Liver (tissue), 9 donors: ENCODE data around the gene FUT7. TPM values are rescaled to one million over a fixed set of nuclear protein-coding genes. Genes with fewer than 3 reads are reported as not detected.

Experiments
- DNase-seq: peaks from one replicate; pipeline ENCODE4 v3.0.0-alpha.2; 2017; ENCODE audit warnings: low spot score
- H3K27ac ChIP-seq, 2 donors: one replicate each; pipeline ENCODE4 v1.7.0; 2013; ENCODE audit warnings: inconsistent platforms in 2 of 2, low read length in 2 of 2, control low read depth in 1 of 2, low read depth in 1 of 2, mild to moderate bottlenecking in 1 of 2
- H3K27me3 ChIP-seq, 4 donors: one replicate each; pipeline versions ENCODE4 v1.6.1 to v1.7.0; 2013; ENCODE audit warnings: low read length in 3 of 4, inconsistent platforms in 1 of 4, mild to moderate bottlenecking in 1 of 4, moderate library complexity in 1 of 4; ENCODE audit not compliant: control insufficient read depth in 4 of 4, insufficient read depth in 4 of 4
- H3K36me3 ChIP-seq, 4 donors: one replicate each; pipeline versions ENCODE4 v1.6.1 to v1.7.0; 2013; ENCODE audit warnings: low read length in 3 of 4, mild to moderate bottlenecking in 3 of 4, low read depth in 1 of 4, moderate library complexity in 1 of 4; ENCODE audit not compliant: control insufficient read depth in 4 of 4, insufficient read depth in 3 of 4
- H3K4me1 ChIP-seq, 4 donors: one replicate each; pipeline versions ENCODE4 v1.6.1 to v1.7.0; 2013; ENCODE audit warnings: low read length in 3 of 4, mild to moderate bottlenecking in 3 of 4, moderate library complexity in 1 of 4; ENCODE audit not compliant: control insufficient read depth in 4 of 4, insufficient read depth in 4 of 4
- H3K4me3 ChIP-seq, 3 donors: one replicate each; pipeline versions ENCODE4 v1.6.1 to v1.7.0; 2013; ENCODE audit warnings: low read length in 3 of 3, control low read depth in 1 of 3, low read depth in 1 of 3, mild to moderate bottlenecking in 1 of 3
- H3K9ac ChIP-seq, 2 donors: one replicate each; pipeline ENCODE4 v1.7.0; 2013; ENCODE audit warnings: low read length in 2 of 2, mild to moderate bottlenecking in 2 of 2, moderate library complexity in 2 of 2, control low read depth in 1 of 2, low read depth in 1 of 2
- H3K9me3 ChIP-seq, 4 donors: one replicate each; pipeline versions ENCODE4 v1.6.1 to v1.7.0; 2013; ENCODE audit warnings: low read length in 3 of 4; ENCODE audit not compliant: control insufficient read depth in 4 of 4
- ATF3 ChIP-seq: IDR thresholded peaks from 2 replicates; pipeline ENCODE4 v1.6.1; 2016; ENCODE audit warnings: antibody characterized with exemption
- CTCF ChIP-seq: fragments of 150-350 bp; IDR thresholded peaks from 2 replicates; pipeline ENCODE4 v1.5.1; 2017; ENCODE audit warnings: improper control_type of control experiment, low read depth, low read length; ENCODE audit not compliant: missing input control
- EGR1 ChIP-seq, 2 donors: IDR thresholded peaks; 2 replicates each; pipeline ENCODE4 v1.6.1; 2016 to 2018; ENCODE audit warnings: antibody characterized with exemption in 2 of 2, low read depth in 2 of 2
- FOXA1 ChIP-seq: IDR thresholded peaks from 2 replicates; pipeline ENCODE4 v1.6.1; 2016; ENCODE audit warnings: antibody characterized with exemption
- FOXA2 ChIP-seq: IDR thresholded peaks from 2 replicates; pipeline ENCODE4 v1.6.1; 2016; ENCODE audit warnings: antibody characterized with exemption
- GABPA ChIP-seq, 2 donors: IDR thresholded peaks in 1 of 2; conservative IDR thresholded peaks in 1 of 2; 2 replicates each; pipeline ENCODE4 v1.6.1; 2016; ENCODE audit warnings: antibody characterized with exemption in 2 of 2, mild to moderate bottlenecking in 1 of 2, moderate library complexity in 1 of 2
- HNF4A ChIP-seq, 2 donors: conservative IDR thresholded peaks; 2 replicates each; pipeline ENCODE4 v1.6.1; 2016; ENCODE audit warnings: antibody characterized with exemption in 2 of 2, mild to moderate bottlenecking in 2 of 2
- HNF4G ChIP-seq: IDR thresholded peaks from 2 replicates; pipeline ENCODE4 v1.6.1; 2016; ENCODE audit warnings: antibody characterized with exemption
- JUND ChIP-seq, 2 donors: IDR thresholded peaks; 2 replicates each; pipeline ENCODE4 v1.6.1; 2016; ENCODE audit warnings: antibody characterized with exemption in 2 of 2
- NR2F2 ChIP-seq: IDR thresholded peaks from 2 replicates; pipeline ENCODE4 v1.6.1; 2016; ENCODE audit warnings: antibody characterized with exemption
- RAD21 ChIP-seq, 2 donors: IDR thresholded peaks; 2 replicates each; pipeline ENCODE4 v1.6.1; 2016; ENCODE audit warnings: antibody characterized with exemption in 2 of 2, mild to moderate bottlenecking in 2 of 2
- RXRA ChIP-seq, 2 donors: IDR thresholded peaks; 2 replicates each; pipeline ENCODE4 v1.6.1; 2017 to 2018; ENCODE audit warnings: antibody characterized with exemption in 2 of 2, mild to moderate bottlenecking in 1 of 2
- SP1 ChIP-seq: IDR thresholded peaks from 2 replicates; pipeline ENCODE4 v1.6.1; 2018; ENCODE audit warnings: antibody characterized with exemption, mild to moderate bottlenecking
- TAF1 ChIP-seq: conservative IDR thresholded peaks from 2 replicates; pipeline ENCODE4 v1.6.1; 2016; ENCODE audit warnings: antibody characterized with exemption, mild to moderate bottlenecking
- YY1 ChIP-seq: IDR thresholded peaks from 2 replicates; pipeline ENCODE4 v1.6.1; 2016; ENCODE audit warnings: antibody characterized with exemption, mild to moderate bottlenecking
- ZBTB33 ChIP-seq: IDR thresholded peaks from 2 replicates; pipeline ENCODE4 v1.6.1; 2016; ENCODE audit warnings: antibody characterized with exemption
- WGBS: extraction: QIAGEN DNeasy Blood & Tissue Kit; methylation state at CpG from one replicate; pipeline ENCODE4 v1.1.7; 2013; 5-methylcytosine and 5-hydroxymethylcytosine counted together
- polyA plus RNA-seq, 2 donors: library from polyadenylated mRNA; stranded (reverse) in 1 of 2; unstranded in 1 of 2; fragments of 200-250 nt in 1 of 2; fragments of >200 nt in 1 of 2; fragmentation: Nextera tagmentation in 1 of 2; extraction: Ambion mirVana in 1 of 2; gene quantifications; one replicate each; pipeline versions ENCODE4 v1.2.1 to v1.2.3, GENCODE V29; 2013 to 2015
- total RNA-seq, 2 donors: library from RNA; depleted of rRNA; stranded (reverse); fragments of >200 nt; gene quantifications; one replicate each; pipeline ENCODE4 v1.2.3, GENCODE V29; 2014
- TF ChIP-seq, protein P1 (sequence below): IDR thresholded peaks from 2 replicates; pipeline ENCODE4 v1.6.1; 2016; ENCODE audit warnings: antibody characterized with exemption
- donor health status: healthy.
- donor health status: healthy.
- donor health status: healthy.
- donor health status: healthy.
- donor health status: healthy.

The FUT7 gene
- total and polyA plus RNA-seq, 4 donors, result 0.14 to 0.67 (median 0.37) TPM; not detected in 1

- 75% methylated on average over 17 of the region's 17 CpGs for WGBS
- Histone ChIP-seq H3K9ac (no peak overlapping the region), H3K4me3 (no peak overlapping the region), H3K27ac (no peak overlapping the region), H3K4me1 (peaks cover 0 to 9% (median 5%) of the 10 kb centered on the region in 4 donors), H3K27me3 (peaks cover 0 to 6% (median under 1%) of the 10 kb centered on the region in 4 donors), H3K9me3 (no peaks in the 10 kb centered on the region), H3K36me3 (no peaks in the 10 kb centered on the region)
- no peak for DNase-seq
- TF ChIP-seq CTCF (no peak), ZBTB33 (no peak), TAF1 (no peak), HNF4G (no peak), JUND (IDR thresholded peaks at IDR 0.05) (no peak), RAD21 (IDR thresholded peaks at IDR 0.05) (no peak), HNF4A (conservative IDR thresholded peaks at IDR 0.05) (no peak), FOXA2 (no peak), RXRA (IDR thresholded peaks at IDR 0.05) (no peak), EGR1 (IDR thresholded peaks at IDR 0.05; ENCODE audit: low read depth in 2 of 2) (no peak), NR2F2 (no peak), YY1 (no peak), ATF3 (no peak), GABPA (IDR thresholded peaks at IDR 0.05 in 1 of 2, conservative IDR thresholded peaks at IDR 0.05 in 1 of 2) (no peak)
- TF ChIP-seq, protein P1, sequence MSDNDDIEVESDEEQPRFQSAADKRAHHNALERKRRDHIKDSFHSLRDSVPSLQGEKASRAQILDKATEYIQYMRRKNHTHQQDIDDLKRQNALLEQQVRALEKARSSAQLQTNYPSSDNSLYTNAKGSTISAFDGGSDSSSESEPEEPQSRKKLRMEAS, result no peak
Measured at GRCh38 chr9:136981588-136982231, 50.2 kb downstream of the FUT7 start.

- Histone ChIP-seq H3K36me3 (no peaks in the 10 kb centered on the region), H3K4me1 (peaks cover 0 to 9% (median 5%) of the 10 kb centered on the region in 4 donors), H3K27me3 (peaks cover 0 to 6% (median under 1%) of the 10 kb centered on the region in 4 donors), H3K4me3 (no peak overlapping the region), H3K27ac (no peak overlapping the region), H3K9ac (no peak overlapping the region), H3K9me3 (no peaks in the 10 kb centered on the region)
- TF ChIP-seq RXRA (IDR thresholded peaks at IDR 0.05) (no peak), EGR1 (IDR thresholded peaks at IDR 0.05; ENCODE audit: low read depth in 2 of 2) (no peak), GABPA (IDR thresholded peaks at IDR 0.05 in 1 of 2, conservative IDR thresholded peaks at IDR 0.05 in 1 of 2) (no peak), YY1 (no peak), ATF3 (no peak), RAD21 (IDR thresholded peaks at IDR 0.05) (no peak), SP1 (no peak), FOXA1 (no peak), CTCF (no peak)
- no peak for DNase-seq
- 91% methylated on average over 16 of the region's 16 CpGs for WGBS
Measured at GRCh38 chr9:136980669-136981478, 51.0 kb downstream of the FUT7 start.
